Measurements from ENCODE around the gene DMBX1.

The DMBX1 gene

GRCh38 chr1:46458846-46459245 lies 30.8 kb upstream of the DMBX1 start:
- Histone ChIP-seq H3K27me3 (replicated peaks; ENCODE audit: control insufficient read depth, insufficient read depth, low read length, poor library complexity, severe bottlenecking) (peaks cover 3% of the 10 kb centered on the region), H3K9me3 (ENCODE audit: control insufficient read depth, low read length) (no peaks in the 10 kb centered on the region), H3K27ac (ENCODE audit: insufficient read depth, low read length, poor library complexity, severe bottlenecking) (no peak overlapping the region), H3K4me1 (ENCODE audit: control insufficient read depth, insufficient read depth, low read length, poor library complexity, severe bottlenecking) (no peaks in the 10 kb centered on the region), H3K36me3 (ENCODE audit: control insufficient read depth, insufficient read depth, low read length) (no peaks in the 10 kb centered on the region), H3K4me3 (ENCODE audit: insufficient read depth, low read depth, low read length, poor library complexity, severe bottlenecking) (no peak overlapping the region)
- DNase-seq: no peak

- Histone ChIP-seq H3K9me3 (ENCODE audit: control insufficient read depth, low read length) (no peaks in the 10 kb centered on the region), H3K27ac (ENCODE audit: insufficient read depth, low read length, poor library complexity, severe bottlenecking) (no peak overlapping the region), H3K4me3 (ENCODE audit: insufficient read depth, low read depth, low read length, poor library complexity, severe bottlenecking) (no peak overlapping the region), H3K36me3 (ENCODE audit: control insufficient read depth, insufficient read depth, low read length) (no peaks in the 10 kb centered on the region), H3K27me3 (replicated peaks; ENCODE audit: control insufficient read depth, insufficient read depth, low read length, poor library complexity, severe bottlenecking) (peaks cover 3% of the 10 kb centered on the region), H3K4me1 (ENCODE audit: control insufficient read depth, insufficient read depth, low read length, poor library complexity, severe bottlenecking) (no peaks in the 10 kb centered on the region)
- no peak for DNase-seq
Measured at GRCh38 chr1:46459315-46459714, 30.3 kb upstream of the DMBX1 start.

- Histone ChIP-seq H3K36me3 (ENCODE audit: control insufficient read depth, insufficient read depth, low read length) (no peaks in the 10 kb centered on the region), H3K9me3 (ENCODE audit: control insufficient read depth, low read length) (no peaks in the 10 kb centered on the region), H3K4me1 (ENCODE audit: control insufficient read depth, insufficient read depth, low read length, poor library complexity, severe bottlenecking) (peaks cover 3% of the 10 kb centered on the region), H3K27ac (ENCODE audit: insufficient read depth, low read length, poor library complexity, severe bottlenecking) (no peak overlapping the region), H3K27me3 (replicated peaks; ENCODE audit: control insufficient read depth, insufficient read depth, low read length, poor library complexity, severe bottlenecking) (peaks cover 3% of the 10 kb centered on the region), H3K4me3 (ENCODE audit: insufficient read depth, low read depth, low read length, poor library complexity, severe bottlenecking) (no peak overlapping the region)
- DNase-seq: no peak
Measured at GRCh38 chr1:46461017-46461808, 28.4 kb upstream of the DMBX1 start.

GRCh38 chr1:46461809-46462448 lies 27.7 kb upstream of the DMBX1 start:
- H3K9me3 ChIP-seq (ENCODE audit: control insufficient read depth, low read length): no peaks in the 10 kb centered on the region
- no peak overlapping the region for H3K4me3 ChIP-seq (ENCODE audit: insufficient read depth, low read depth, low read length, poor library complexity, severe bottlenecking)
- H3K36me3 ChIP-seq (ENCODE audit: control insufficient read depth, insufficient read depth, low read length): no peaks in the 10 kb centered on the region
- H3K27ac ChIP-seq (ENCODE audit: insufficient read depth, low read length, poor library complexity, severe bottlenecking): no peak overlapping the region
- peaks cover 6% of the 10 kb centered on the region for H3K4me1 ChIP-seq (ENCODE audit: control insufficient read depth, insufficient read depth, low read length, poor library complexity, severe bottlenecking)
- no peak for DNase-seq
- peaks cover 8% of the 10 kb centered on the region for H3K27me3 ChIP-seq (replicated peaks; ENCODE audit: control insufficient read depth, insufficient read depth, low read length, poor library complexity, severe bottlenecking)

GRCh38 chr1:46464013-46464548 lies 25.6 kb upstream of the DMBX1 start:
- Histone ChIP-seq H3K36me3 (ENCODE audit: control insufficient read depth, insufficient read depth, low read length) (no peaks in the 10 kb centered on the region), H3K9me3 (ENCODE audit: control insufficient read depth, low read length) (no peaks in the 10 kb centered on the region), H3K27me3 (replicated peaks; ENCODE audit: control insufficient read depth, insufficient read depth, low read length, poor library complexity, severe bottlenecking) (peaks cover 16% of the 10 kb centered on the region), H3K4me3 (ENCODE audit: insufficient read depth, low read depth, low read length, poor library complexity, severe bottlenecking) (no peak overlapping the region), H3K27ac (ENCODE audit: insufficient read depth, low read length, poor library complexity, severe bottlenecking) (no peak overlapping the region), H3K4me1 (ENCODE audit: control insufficient read depth, insufficient read depth, low read length, poor library complexity, severe bottlenecking) (peaks cover 9% of the 10 kb centered on the region)
- no peak for DNase-seq

GRCh38 chr1:46464915-46465314 lies 24.7 kb upstream of the DMBX1 start:
- Histone ChIP-seq H3K4me1 (ENCODE audit: control insufficient read depth, insufficient read depth, low read length, poor library complexity, severe bottlenecking) (peaks cover 9% of the 10 kb centered on the region), H3K4me3 (ENCODE audit: insufficient read depth, low read depth, low read length, poor library complexity, severe bottlenecking) (no peak overlapping the region), H3K27ac (ENCODE audit: insufficient read depth, low read length, poor library complexity, severe bottlenecking) (no peak overlapping the region), H3K36me3 (ENCODE audit: control insufficient read depth, insufficient read depth, low read length) (no peaks in the 10 kb centered on the region), H3K9me3 (ENCODE audit: control insufficient read depth, low read length) (no peaks in the 10 kb centered on the region), H3K27me3 (replicated peaks; ENCODE audit: control insufficient read depth, insufficient read depth, low read length, poor library complexity, severe bottlenecking) (peaks cover 14% of the 10 kb centered on the region)
- no peak for DNase-seq

- no peak overlapping the region for H3K27ac ChIP-seq (ENCODE audit: insufficient read depth, low read length, poor library complexity, severe bottlenecking)
- DNase-seq: no peak
- H3K4me1 ChIP-seq (ENCODE audit: control insufficient read depth, insufficient read depth, low read length, poor library complexity, severe bottlenecking): peaks cover 9% of the 10 kb centered on the region
- no peak overlapping the region for H3K4me3 ChIP-seq (ENCODE audit: insufficient read depth, low read depth, low read length, poor library complexity, severe bottlenecking)
- no peaks in the 10 kb centered on the region for H3K9me3 ChIP-seq (ENCODE audit: control insufficient read depth, low read length)
- H3K36me3 ChIP-seq (ENCODE audit: control insufficient read depth, insufficient read depth, low read length): no peaks in the 10 kb centered on the region
- H3K27me3 ChIP-seq (replicated peaks; ENCODE audit: control insufficient read depth, insufficient read depth, low read length, poor library complexity, severe bottlenecking): peaks cover 13% of the 10 kb centered on the region
Measured at GRCh38 chr1:46465981-46466476, 23.6 kb upstream of the DMBX1 start.

- peaks cover 13% of the 10 kb centered on the region for H3K27me3 ChIP-seq (replicated peaks; ENCODE audit: control insufficient read depth, insufficient read depth, low read length, poor library complexity, severe bottlenecking)
- H3K4me3 ChIP-seq (ENCODE audit: insufficient read depth, low read depth, low read length, poor library complexity, severe bottlenecking): peak overlapping the region; percentile 67
- no peak for DNase-seq
- H3K36me3 ChIP-seq (ENCODE audit: control insufficient read depth, insufficient read depth, low read length): no peaks in the 10 kb centered on the region
- H3K9me3 ChIP-seq (ENCODE audit: control insufficient read depth, low read length): no peaks in the 10 kb centered on the region
- peaks cover 9% of the 10 kb centered on the region for H3K4me1 ChIP-seq (ENCODE audit: control insufficient read depth, insufficient read depth, low read length, poor library complexity, severe bottlenecking)
- no peak overlapping the region for H3K27ac ChIP-seq (ENCODE audit: insufficient read depth, low read length, poor library complexity, severe bottlenecking)
Measured at GRCh38 chr1:46466477-46467182, 23.0 kb upstream of the DMBX1 start.

GRCh38 chr1:46467183-46467504 lies 22.5 kb upstream of the DMBX1 start:
- H3K4me3 ChIP-seq (ENCODE audit: insufficient read depth, low read depth, low read length, poor library complexity, severe bottlenecking): peak overlapping the region; percentile 67
- H3K27me3 ChIP-seq (replicated peaks; ENCODE audit: control insufficient read depth, insufficient read depth, low read length, poor library complexity, severe bottlenecking): peaks cover 13% of the 10 kb centered on the region
- DNase-seq: no peak
- H3K4me1 ChIP-seq (ENCODE audit: control insufficient read depth, insufficient read depth, low read length, poor library complexity, severe bottlenecking): peaks cover 9% of the 10 kb centered on the region
- no peaks in the 10 kb centered on the region for H3K9me3 ChIP-seq (ENCODE audit: control insufficient read depth, low read length)
- no peaks in the 10 kb centered on the region for H3K36me3 ChIP-seq (ENCODE audit: control insufficient read depth, insufficient read depth, low read length)
- no peak overlapping the region for H3K27ac ChIP-seq (ENCODE audit: insufficient read depth, low read length, poor library complexity, severe bottlenecking)

- peaks cover 13% of the 10 kb centered on the region for H3K27me3 ChIP-seq (replicated peaks; ENCODE audit: control insufficient read depth, insufficient read depth, low read length, poor library complexity, severe bottlenecking)
- no peaks in the 10 kb centered on the region for H3K9me3 ChIP-seq (ENCODE audit: control insufficient read depth, low read length)
- no peak for DNase-seq
- no peak overlapping the region for H3K27ac ChIP-seq (ENCODE audit: insufficient read depth, low read length, poor library complexity, severe bottlenecking)
- no peak overlapping the region for H3K4me3 ChIP-seq (ENCODE audit: insufficient read depth, low read depth, low read length, poor library complexity, severe bottlenecking)
- H3K4me1 ChIP-seq (ENCODE audit: control insufficient read depth, insufficient read depth, low read length, poor library complexity, severe bottlenecking): peaks cover 9% of the 10 kb centered on the region
- H3K36me3 ChIP-seq (ENCODE audit: control insufficient read depth, insufficient read depth, low read length): no peaks in the 10 kb centered on the region
Measured at GRCh38 chr1:46469881-46470280, 19.8 kb upstream of the DMBX1 start.
